Glomerular visceral epithelial cell (primary cell): ENCODE data around the gene SLC25A21.
"Not testable (repeated sequence)": the region's sequence is repeated elsewhere in the genome, so short reads cannot be mapped to it uniquely, and the experiment has no call there.

Source experiments
- DNase-seq: peaks from one replicate; pipeline ENCODE4 v3.0.0-alpha.2; 2016; ENCODE audit errors: extremely low spot score

Gene SLC25A21

GRCh38 chr14:37172024-37172869, at the start of gene SLC25A21:
TSS of gene SLC25A21 (minus strand) at chr14:37172606.
- peak; percentile 80 for DNase-seq

GRCh38 chr14:37221073-37221472, 48.7 kb upstream of the SLC25A21 start:
- DNase-seq, result no peak

- DNase-seq, result no peak
Observed at GRCh38 chr14:37215345-37215744, 42.9 kb upstream of the SLC25A21 start.

- DNase-seq, result no peak
Observed at GRCh38 chr14:37213016-37213415, 40.6 kb upstream of the SLC25A21 start.

- no peak for DNase-seq
Observed at GRCh38 chr14:37210448-37210847, 38.0 kb upstream of the SLC25A21 start.

- not testable (repeated sequence) for DNase-seq
Observed at GRCh38 chr14:37209617-37210016, 37.2 kb upstream of the SLC25A21 start.

- DNase-seq, result not testable (repeated sequence)
Observed at GRCh38 chr14:37205623-37206605, 33.5 kb upstream of the SLC25A21 start.

GRCh38 chr14:37203423-37203822, 31.0 kb upstream of the SLC25A21 start:
- DNase-seq, result no peak

GRCh38 chr14:37202812-37203211, 30.4 kb upstream of the SLC25A21 start:
- DNase-seq, result no peak

- no peak for DNase-seq
Observed at GRCh38 chr14:37202265-37202664, 29.9 kb upstream of the SLC25A21 start.

- DNase-seq, result no peak
Observed at GRCh38 chr14:37201724-37202123, 29.3 kb upstream of the SLC25A21 start.

- no peak for DNase-seq
Observed at GRCh38 chr14:37198907-37199306, 26.5 kb upstream of the SLC25A21 start.

GRCh38 chr14:37198273-37198598, 25.8 kb upstream of the SLC25A21 start:
- no peak for DNase-seq

- peak; percentile 93 for DNase-seq
Observed at GRCh38 chr14:37197421-37198272, 25.2 kb upstream of the SLC25A21 start, which contains the start of gene MIPOL1. TSS of gene MIPOL1 (plus strand) at chr14:37197937. CDS start at chr14:37247889, 49,952 bp downstream.

GRCh38 chr14:37196604-37197420, 24.4 kb upstream of the SLC25A21 start:
- no peak for DNase-seq

- no peak for DNase-seq
Observed at GRCh38 chr14:37195327-37195726, 22.9 kb upstream of the SLC25A21 start.

- no peak for DNase-seq
Observed at GRCh38 chr14:37194698-37195097, 22.3 kb upstream of the SLC25A21 start.

- not testable (repeated sequence) for DNase-seq
Observed at GRCh38 chr14:37189733-37190132, 17.3 kb upstream of the SLC25A21 start.

GRCh38 chr14:37187840-37188577, 15.6 kb upstream of the SLC25A21 start:
- not testable (repeated sequence) for DNase-seq

GRCh38 chr14:37187294-37187693, 14.9 kb upstream of the SLC25A21 start:
- DNase-seq, result no peak
